ENCODE results near the gene ZPLD1.

GRCh38 chr3:102483556-102483955 lies 48.7 kb downstream of the ZPLD1 start:
- no peak for TF ChIP-seq CTCF (IDR thresholded peaks at IDR 0.05)
- no peak for TF ChIP-seq POLR2A (IDR thresholded peaks at IDR 0.05)

Measured in adrenal gland (tissue), 5 donors.